Endothelial cell of umbilical vein (primary cell): ENCODE results near the gene PDLIM1. TPM values are rescaled to one million over a fixed set of nuclear protein-coding genes. Genes with fewer than 3 reads are reported as not detected.

Experiments
- BruUV-seq: library from RNA; stranded (reverse); fragments of 400-500 nt; replicated peaks from 2 replicates; lab custom pipeline; 2021; lab: Mats Ljungman, UMichigan
- CTCF ChIA-PET: fragments of 300-600, 350-600 bp; sonication (Branson Sonifier 250); formaldehyde crosslinking; loops from one replicate; lab custom pipeline; 2021; ENCODE audit warnings: antibody characterized with exemption, inconsistent platforms; lab: Charles Lee
- POLR2A ChIA-PET: fragments of 300-600, 350-600 bp; sonication (Branson Sonifier 250); formaldehyde crosslinking; loops from one replicate; lab custom pipeline; 2021; ENCODE audit warnings: antibody characterized with exemption, inconsistent platforms; lab: Charles Lee
- DNase-seq: peaks from one replicate; pipeline ENCODE4 v3.0.0-alpha.2; 2011; ENCODE audit warnings: low read depth, low spot score
- FAIRE-seq: peaks from 2 replicates; lab custom pipeline; 2011; peaks lifted over from hg19 to GRCh38; lab: Jason Lieb, UNC
- H2AFZ ChIP-seq: 2 replicates; pipeline ENCODE4 v1.6.0; 2012; ENCODE audit warnings: low read depth, low read length, control low read depth, inconsistent platforms
- H3K27ac ChIP-seq: 2 replicates; pipeline ENCODE4 v1.5.1; 2011; ENCODE audit warnings: low read depth, mild to moderate bottlenecking, control low read depth, low read length, moderate library complexity; ENCODE audit not compliant: insufficient read depth
- H3K27me3 ChIP-seq, 2 experiments: 2 replicates each; pipeline versions ENCODE4 v1.6.0 to v1.6.1; 2011; ENCODE audit warnings: low read length in 2 of 2, mixed read lengths in 1 of 2; ENCODE audit not compliant: control insufficient read depth in 2 of 2, insufficient read depth in 2 of 2
- H3K36me3 ChIP-seq, 2 experiments: 2 replicates in 1 of 2; 3 replicates in 1 of 2; pipeline ENCODE4 v1.5.1; 2011; ENCODE audit warnings: low read length in 2 of 2, mild to moderate bottlenecking in 1 of 2, moderate library complexity in 1 of 2; ENCODE audit not compliant: control insufficient read depth in 2 of 2, insufficient read depth in 2 of 2; ENCODE audit errors: extremely low read depth in 1 of 2
- H3K4me1 ChIP-seq: 3 replicates; pipeline ENCODE4 v1.5.1; 2011; ENCODE audit warnings: mild to moderate bottlenecking, low read length; ENCODE audit not compliant: control insufficient read depth, insufficient read depth; ENCODE audit errors: extremely low read depth
- H3K4me2 ChIP-seq: 2 replicates; pipeline ENCODE4 v1.6.1; 2011; ENCODE audit warnings: low read length, control low read depth, mixed read lengths; ENCODE audit not compliant: insufficient read depth
- H3K4me3 ChIP-seq, 3 experiments: fragments of 200-600 bp in 1 of 3; sonication (generic), shearing (Covaris generic) in 1 of 3; replicated peaks in 1 of 3; 2 replicates each; pipeline ENCODE4 v1.5.1; 2011 to 2016; ENCODE audit warnings: control low read depth in 3 of 3, low read length in 3 of 3, mild to moderate bottlenecking in 2 of 3, inconsistent platforms in 1 of 3, low read depth in 1 of 3, moderate library complexity in 1 of 3; ENCODE audit not compliant: insufficient read depth in 1 of 3
- H3K79me2 ChIP-seq: 2 replicates; pipeline ENCODE4 v1.6.0; 2012; ENCODE audit warnings: low read length, inconsistent platforms; ENCODE audit not compliant: control insufficient read depth, insufficient read depth
- H3K9ac ChIP-seq: replicated peaks from 2 replicates; pipeline ENCODE3; 2011; ENCODE audit warnings: low read length, control low read depth; ENCODE audit not compliant: insufficient read depth; ENCODE audit errors: extremely low read depth
- H3K9me1 ChIP-seq: replicated peaks from 3 replicates; pipeline ENCODE4 v1.6.0; 2011; ENCODE audit warnings: mild to moderate bottlenecking, low read length; ENCODE audit not compliant: control insufficient read depth, insufficient read depth; ENCODE audit errors: extremely low read depth
- H3K9me3 ChIP-seq: replicated peaks from 2 replicates; pipeline ENCODE4 v1.5.1; 2012; ENCODE audit warnings: low read length, inconsistent platforms; ENCODE audit not compliant: control insufficient read depth, insufficient read depth
- H4K20me1 ChIP-seq: replicated peaks from 2 replicates; pipeline ENCODE3; 2011; ENCODE audit warnings: mild to moderate bottlenecking, low read length; ENCODE audit not compliant: control insufficient read depth, insufficient read depth; ENCODE audit errors: extremely low read depth
- CTCF ChIP-seq, 2 donors: IDR thresholded peaks; 1 replicate in 1 of 2; 2 replicates in 1 of 2; pipeline ENCODE4 v1.5.1; 2011; ENCODE audit warnings: low read length in 2 of 2, mild to moderate bottlenecking in 2 of 2, moderate library complexity in 2 of 2, control low read depth in 1 of 2, inconsistent platforms in 1 of 2, low read depth in 1 of 2; ENCODE audit not compliant: insufficient read depth in 1 of 2; ENCODE audit errors: extremely low read depth in 1 of 2
- EZH2 ChIP-seq: IDR thresholded peaks from 2 replicates; pipeline ENCODE4 v1.6.1; 2012; ENCODE audit warnings: borderline replicate concordance, low read depth, mild to moderate bottlenecking, moderate library complexity, low read length, inconsistent platforms; ENCODE audit not compliant: severe bottlenecking
- FOS ChIP-seq: IDR thresholded peaks from 2 replicates; pipeline ENCODE4 v1.6.1; 2011; ENCODE audit warnings: mild to moderate bottlenecking, low read length, moderate library complexity, borderline replicate concordance; ENCODE audit not compliant: insufficient read depth
- GATA2 ChIP-seq: IDR thresholded peaks from 2 replicates; pipeline ENCODE4 v1.7.0; 2011; ENCODE audit warnings: low read depth, mild to moderate bottlenecking, moderate library complexity, mixed read lengths, low read length; ENCODE audit not compliant: insufficient read length, insufficient read depth
- JUN ChIP-seq: IDR thresholded peaks from 2 replicates; pipeline ENCODE4 v1.6.1; 2011; ENCODE audit warnings: borderline replicate concordance, low read depth; ENCODE audit not compliant: insufficient read length, insufficient read depth
- POLR2A ChIP-seq: IDR thresholded peaks from 2 replicates; pipeline ENCODE4 v1.6.1; 2012; ENCODE audit warnings: low read depth, mild to moderate bottlenecking, control low read depth, low read length
- POLR2AphosphoS5 ChIP-seq: IDR thresholded peaks from 2 replicates; pipeline ENCODE4 v1.6.1; 2012; ENCODE audit warnings: low read depth, mild to moderate bottlenecking, control low read depth, low read length, moderate library complexity; ENCODE audit not compliant: insufficient read depth
- dilution Hi-C: fragments of 300-500 bp; cut with MboI; formaldehyde crosslinking; loops from one replicate; pipeline ENCODE4 v1.15.0; 2019; ENCODE audit warnings: low sequenced_read_pairs; ENCODE audit not compliant: extremely low pct_ligation_motif_present
- intact Hi-C: fragments of 100-400 bp; cut with micrococcal nuclease; formaldehyde crosslinking; loops from one replicate; pipeline ENCODE4 v1.10.0; 2022
- polyA plus RNA-seq, 4 experiments: library from polyadenylated mRNA; depleted of rRNA in 3 of 4; stranded (reverse) in 3 of 4; unstranded in 1 of 4; fragments of >200 nt; gene quantifications; 2 replicates each; pipeline versions ENCODE4 v1.2.1 to v1.2.3, GENCODE V29; 2011 to 2012; ENCODE audit warnings: missing spikeins in 1 of 4
- total RNA-seq: library from RNA; stranded (reverse); gene quantifications from 2 replicates; pipeline ENCODE4 v1.2.3, GENCODE V29; 2021

PDLIM1 gene
- total and polyA plus RNA-seq, 2 donors (not counting 3 experiments of a cell fraction or from before 2014, with no cell fraction given) = 91.1 to 122 TPM

- DNase-seq = peak; percentile 30
- Histone ChIP-seq H3K4me1 (peaks cover 30% of the 10 kb centered on the region), H3K27me3 (no peaks in the 10 kb centered on the region), H3K4me2 (no peak overlapping the region), H3K36me3 (no peaks in the 10 kb centered on the region), H2AFZ (no peak overlapping the region), H3K9me3 (no peaks in the 10 kb centered on the region), H3K9me1 (no peaks in the 10 kb centered on the region), H3K4me3 (no peak overlapping the region), H3K9ac (no peak overlapping the region), H4K20me1 (no peaks in the 10 kb centered on the region), H3K27ac (no peak overlapping the region), H3K79me2 (no peaks in the 10 kb centered on the region)
- peak; percentile 76 for FAIRE-seq
- ChIA-PET CTCF (interaction anchor here (0.6 to 1.5 kb wide), 4 partner anchors 12 to 144 kb away, joined by 3 read pairs; no protein-coding TSS in a partner anchor), POLR2A (no interaction called here)
- dilution Hi-C loops = no loop called here
- BruUV-seq = no TSS peak
- TF ChIP-seq POLR2AphosphoS5 (no peak), POLR2A (no peak), CTCF (IDR thresholded peaks at IDR 0.05; ENCODE audit: extremely low read depth in 1 of 2, insufficient read depth in 1 of 2, low read depth in 1 of 2, low read length in 2 of 2) (no peak), GATA2 (no peak), JUN (no peak), FOS (peak; percentile 52), EZH2 (no peak)
- intact Hi-C loops = no loop called here
Measured at GRCh38 chr10:95330966-95331453, 40.2 kb upstream of the PDLIM1 start.
